ENCODE data around the gene EPB41L4B. TPM values are rescaled to one million over a fixed set of nuclear protein-coding genes. Genes with fewer than 3 reads are reported as not detected.
A peak's percentile ranks its signal among the peaks of the same experiment; 100 is the strongest.

The EPB41L4B gene
- total RNA-seq, 4 donors from 2014 or later, result 0.42 to 2.3 (median 1.5) TPM

DNA sequence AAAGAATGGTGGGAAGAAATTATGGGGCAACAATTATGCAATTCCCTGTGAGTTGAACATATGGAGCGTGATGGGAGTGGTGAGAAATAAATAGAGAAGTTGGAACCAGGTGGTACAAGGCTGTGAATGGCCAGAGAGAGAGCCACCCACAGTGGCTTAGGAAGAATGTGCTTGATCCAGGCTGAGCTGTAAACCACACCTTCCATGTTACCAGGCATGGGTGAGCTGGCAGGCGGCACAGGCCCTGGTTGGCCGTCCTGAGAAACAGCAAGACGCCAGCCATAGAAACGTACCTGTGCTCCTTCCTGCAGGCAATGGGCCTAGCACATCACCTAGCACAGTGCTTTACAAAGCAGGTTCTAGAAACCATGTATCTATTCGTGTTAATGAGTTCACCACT, 74.3 kb downstream of the EPB41L4B start:
- Histone ChIP-seq H3K27me3 (peaks cover 0 to 12% (median 0%) of the 10 kb centered on the region in 4 donors), H3K9me3 (no peaks in the 10 kb centered on the region), H3K4me3 (no peak overlapping the region), H3K27ac (replicated peaks in 1 of 4) (no peak overlapping the region), H3K4me1 (peaks cover 0 to 6% (median 0%) of the 10 kb centered on the region in 4 donors), H3K36me3 (no peaks in the 10 kb centered on the region)
- intact Hi-C loops (cut with DNase I), result loop anchor here (10.0 kb wide), 2 partner anchors 158 to 218 kb away; no protein-coding TSS in a partner anchor
- TF ChIP-seq POLR2A (IDR thresholded peaks at IDR 0.05; ENCODE audit: low read depth) (no peak), POLR2AphosphoS5 (IDR thresholded peaks at IDR 0.05) (no peak), CTCF (IDR thresholded peaks at IDR 0.05) (no peak), EP300 (IDR thresholded peaks at IDR 0.05) (no peak)
- WGBS, result 97% methylated on average over 6 of the region's 6 CpGs
- DNase-seq (ENCODE audit: extremely low spot score), result no peak

GRCh38 chr9:109245310-109245897, 75.5 kb downstream of the EPB41L4B start:
- Histone ChIP-seq H3K36me3 (no peaks in the 10 kb centered on the region), H3K27ac (replicated peaks in 1 of 4) (no peak overlapping the region), H3K27me3 (peaks cover 0 to 12% (median 0%) of the 10 kb centered on the region in 4 donors), H3K9me3 (no peaks in the 10 kb centered on the region), H3K4me1 (peaks cover 0 to 6% (median 0%) of the 10 kb centered on the region in 4 donors), H3K4me3 (no peak overlapping the region)
- WGBS, result 84% methylated on average over 6 of the region's 6 CpGs
- intact Hi-C loops (cut with DNase I), result loop anchor here (1.0 to 10.0 kb wide), 3 partner anchors 76 to 219 kb away; partner anchors contain the start of gene EPB41L4B
- no peak for DNase-seq (ENCODE audit: extremely low spot score)
- TF ChIP-seq EP300 (IDR thresholded peaks at IDR 0.05) (no peak), CTCF (IDR thresholded peaks at IDR 0.05) (no peak), POLR2A (IDR thresholded peaks at IDR 0.05; ENCODE audit: low read depth) (no peak), POLR2AphosphoS5 (IDR thresholded peaks at IDR 0.05) (no peak)

DNA sequence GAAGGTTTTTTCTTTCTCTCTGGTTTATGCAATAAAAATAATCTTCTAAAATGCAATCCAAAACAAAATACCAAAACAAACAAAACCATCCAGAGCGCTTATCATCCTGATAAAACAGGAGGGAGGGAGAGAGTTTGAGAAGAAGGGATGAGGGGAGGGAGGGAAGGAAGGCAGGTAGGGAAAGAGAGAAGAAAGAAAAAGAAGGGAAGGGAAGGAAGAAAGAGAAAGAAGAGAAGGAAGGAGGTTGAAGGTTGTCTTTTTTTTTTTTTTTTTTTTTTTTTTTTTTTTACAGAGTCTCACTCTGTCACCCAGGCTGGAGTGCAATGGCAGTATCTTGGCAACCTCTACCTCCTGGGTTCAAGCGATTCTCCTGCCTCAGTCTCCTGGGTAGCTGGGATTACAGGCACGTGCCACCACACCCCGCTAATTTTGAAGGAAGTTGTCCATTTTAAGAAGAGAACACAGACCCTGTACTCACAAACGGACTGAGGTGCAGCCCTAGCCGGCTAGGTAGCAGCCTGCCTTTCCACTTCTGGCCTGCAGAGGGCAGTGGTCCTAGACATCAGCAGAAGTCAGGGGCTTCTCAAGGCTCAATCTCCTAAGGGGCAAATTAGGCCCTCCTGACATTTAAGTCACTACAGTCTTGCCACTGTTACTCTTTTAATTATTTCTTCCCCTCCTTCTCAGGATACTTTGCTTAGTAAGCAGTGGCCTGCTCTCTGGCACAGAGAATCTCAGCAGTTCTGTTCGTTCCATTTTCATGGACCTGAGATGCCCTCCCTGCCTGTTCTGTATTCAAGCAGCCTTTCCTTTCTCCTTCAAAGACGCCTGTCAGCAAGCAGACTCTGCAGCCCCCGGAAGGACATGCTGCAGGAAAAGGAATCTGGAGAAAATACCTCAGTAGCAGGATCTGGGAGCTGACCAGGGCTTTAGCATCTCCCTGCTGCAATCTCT, 76.4 kb downstream of the EPB41L4B start:
- no peaks in the 10 kb centered on the region for H3K9me3 ChIP-seq
- no peak for DNase-seq (ENCODE audit: extremely low spot score)
- H3K36me3 ChIP-seq, result no peaks in the 10 kb centered on the region
- no peak overlapping the region for H3K4me3 ChIP-seq
- intact Hi-C loops (cut with DNase I), result loop anchor here (1.0 to 10.0 kb wide), 3 partner anchors 77 to 220 kb away; partner anchors contain the start of gene EPB41L4B
- 25% methylated on average over 9 of the region's 9 CpGs for WGBS
- no peak overlapping the region for H3K27ac ChIP-seq (replicated peaks in 1 of 4)
- H3K4me1 ChIP-seq, result peaks cover 0 to 6% (median 0%) of the 10 kb centered on the region in 4 donors
- peaks cover 0 to 12% (median 0%) of the 10 kb centered on the region in 4 donors for H3K27me3 ChIP-seq
- TF ChIP-seq POLR2A (IDR thresholded peaks at IDR 0.05; ENCODE audit: low read depth), result no peak
- peak; percentile 73 to 98 (median 93) for TF ChIP-seq CTCF (IDR thresholded peaks at IDR 0.05)

GRCh38 chr9:109242741-109243140, 78.1 kb downstream of the EPB41L4B start:
- intact Hi-C loops (cut with DNase I), result loop anchor here (10.0 kb wide), 2 partner anchors 162 to 222 kb away; no protein-coding TSS in a partner anchor
- TF ChIP-seq POLR2A (IDR thresholded peaks at IDR 0.05; ENCODE audit: low read depth), result no peak
- TF ChIP-seq POLR2AphosphoS5 (IDR thresholded peaks at IDR 0.05), result no peak
- no peak for TF ChIP-seq CTCF (IDR thresholded peaks at IDR 0.05)
- no peak for TF ChIP-seq EP300 (IDR thresholded peaks at IDR 0.05)
- no peak overlapping the region for H3K27ac ChIP-seq (replicated peaks in 1 of 4)

More at GRCh38 chr9:109242741-109243140, 78.1 kb downstream of the EPB41L4B start:
- WGBS, result 85% methylated on average over 2 of the region's 2 CpGs
- no peak overlapping the region for H3K4me3 ChIP-seq
- no peaks in the 10 kb centered on the region for H3K9me3 ChIP-seq
- peaks cover 0 to 6% (median 0%) of the 10 kb centered on the region in 4 donors for H3K4me1 ChIP-seq
- peaks cover 0 to 12% (median 0%) of the 10 kb centered on the region in 4 donors for H3K27me3 ChIP-seq
- no peaks in the 10 kb centered on the region for H3K36me3 ChIP-seq
- no peak for DNase-seq (ENCODE audit: extremely low spot score)

Measured in esophagus muscularis mucosa (tissue), 4 donors.